HCT116 (cell line): ENCODE data around the gene CPOX. TPM values are rescaled to one million over a fixed set of nuclear protein-coding genes. Genes with fewer than 3 reads are reported as not detected.
"Not testable (repeated sequence)": the region's sequence is repeated elsewhere in the genome, so short reads cannot be mapped to it uniquely, and the experiment has no call there.

ENCODE experiments used
- ATAC-seq: fragments of 200-7000 bp; cut with Tn5 transposase; 2 replicates; pipeline ENCODE4 v1.9.1; 2020; ENCODE audit warnings: mild to moderate bottlenecking, moderate library complexity
- BruUV-seq: library from RNA; stranded (reverse); fragments of 400-500 nt; replicated peaks from 2 replicates; lab custom pipeline; 2021; lab: Mats Ljungman, UMichigan
- CTCF ChIA-PET: fragments of 300-600 bp; sonication (Branson Sonifier 250); formaldehyde crosslinking; loops from one replicate; lab custom pipeline; 2021; ENCODE audit warnings: antibody characterized with exemption; lab: Charles Lee
- POLR2A ChIA-PET: fragments of 300-600, 350-600 bp; sonication (Branson Sonifier 250); formaldehyde crosslinking; loops from one replicate; lab custom pipeline; 2021; ENCODE audit warnings: antibody characterized with exemption; lab: Charles Lee
- RAD21 ChIA-PET, 2 experiments: fragments of 300-600 bp; sonication (Branson Sonifier 250); formaldehyde crosslinking; loops; one replicate each; lab custom pipeline; 2023; ENCODE audit warnings: low total read pairs in 2 of 2; ENCODE audit not compliant: uncharacterized antibody in 2 of 2, unreplicated experiment in 2 of 2, low non-redundant PET in 1 of 2; lab: Charles Lee
- DNase-seq: peaks from one replicate; pipeline ENCODE4 v3.0.0-alpha.2; 2010; ENCODE audit warnings: low read depth, low spot score
- H2AFZ ChIP-seq: fragments of 200-600 bp; shearing (Covaris generic), sonication (generic); 2 replicates; pipeline ENCODE4 v1.6.1; 2017; ENCODE audit warnings: low read depth, mixed run types, mixed read lengths, antibody characterized with exemption, low read length; ENCODE audit not compliant: poor library complexity, severe bottlenecking
- H3K27ac ChIP-seq: 2 replicates; pipeline ENCODE4 v1.5.1; 2012; ENCODE audit warnings: low read depth, low read length
- H3K27me3 ChIP-seq: fragments of 200-600 bp; sonication (generic); 2 replicates; pipeline ENCODE4 v1.6.1; 2016; ENCODE audit warnings: mixed run types, low read length, mixed read lengths; ENCODE audit not compliant: insufficient read depth
- H3K36me3 ChIP-seq, 2 experiments: fragments of 200-500 bp in 1 of 2; fragments of 200-600 bp in 1 of 2; sonication (Bioruptor generic) in 1 of 2; sonication (generic) in 1 of 2; 2 replicates each; pipeline versions ENCODE4 v1.5.1 to v1.6.1; 2014 to 2016; ENCODE audit warnings: low read length in 2 of 2, inconsistent platforms in 1 of 2, mixed read lengths in 1 of 2, mixed run types in 1 of 2; ENCODE audit not compliant: insufficient read depth in 2 of 2, control insufficient read depth in 1 of 2
- H3K4me1 ChIP-seq, 2 experiments: fragments of 200-600 bp in 1 of 2; sonication (generic) in 1 of 2; 2 replicates each; pipeline versions ENCODE4 v1.5.1 to v1.6.1; 2012 to 2017; ENCODE audit warnings: low read length in 2 of 2, inconsistent platforms in 1 of 2, mild to moderate bottlenecking in 1 of 2, mixed read lengths in 1 of 2, mixed run types in 1 of 2, moderate library complexity in 1 of 2; ENCODE audit not compliant: insufficient read depth in 2 of 2, control insufficient read depth in 1 of 2
- H3K4me2 ChIP-seq: fragments of 200-600 bp; sonication (generic); 2 replicates; pipeline ENCODE4 v1.6.1; 2017; ENCODE audit warnings: mixed run types, low read length, mixed read lengths
- H3K4me3 ChIP-seq, 2 experiments: fragments of 200-600 bp in 1 of 2; sonication (generic) in 1 of 2; replicated peaks in 1 of 2; 2 replicates each; pipeline ENCODE4 v1.5.1; 2011 to 2016; ENCODE audit warnings: low read length in 2 of 2, control low read depth in 1 of 2, low read depth in 1 of 2, mild to moderate bottlenecking in 1 of 2, mixed read lengths in 1 of 2, mixed run types in 1 of 2
- H3K79me2 ChIP-seq: fragments of 200-600 bp; sonication (generic); 2 replicates; pipeline ENCODE4 v1.6.1; 2017; ENCODE audit warnings: mild to moderate bottlenecking, mixed run types, low read length, moderate library complexity, mixed read lengths; ENCODE audit not compliant: insufficient read depth
- H3K9ac ChIP-seq: fragments of 200-600 bp; sonication (generic); 2 replicates; pipeline ENCODE4 v1.6.1; 2016; ENCODE audit warnings: low read length, mixed read lengths
- H3K9me2 ChIP-seq: fragments of 200-600 bp; sonication (generic), shearing (Covaris generic); 2 replicates; pipeline ENCODE4 v1.6.1; 2017; ENCODE audit warnings: mixed run types, mild to moderate bottlenecking, moderate library complexity; ENCODE audit not compliant: insufficient read depth
- H3K9me3 ChIP-seq, 2 experiments: fragments of 200-500 bp in 1 of 2; fragments of 200-600 bp in 1 of 2; sonication (Bioruptor generic) in 1 of 2; sonication (generic) in 1 of 2; 2 replicates each; pipeline ENCODE4 v1.6.1; 2014 to 2017; ENCODE audit warnings: low read length in 2 of 2, mixed read lengths in 2 of 2, inconsistent platforms in 1 of 2, low read depth in 1 of 2, mild to moderate bottlenecking in 1 of 2, mixed run types in 1 of 2, moderate library complexity in 1 of 2; ENCODE audit not compliant: control insufficient read depth in 1 of 2, insufficient read depth in 1 of 2
- H4K20me1 ChIP-seq: fragments of 200-600 bp; sonication (generic), shearing (Covaris generic); 2 replicates; pipeline ENCODE4 v1.6.1; 2017; ENCODE audit warnings: mixed run types, mild to moderate bottlenecking, moderate library complexity; ENCODE audit not compliant: insufficient read depth
- CEBPB ChIP-seq: IDR thresholded peaks from 2 replicates; pipeline ENCODE4 v1.6.1; 2012; ENCODE audit warnings: low read depth
- EGR1 ChIP-seq: IDR thresholded peaks from 2 replicates; pipeline ENCODE4 v1.6.1; 2012; ENCODE audit warnings: low read depth
- EZH2phosphoT487 ChIP-seq: fragments of 200-600 bp; IDR thresholded peaks from 2 replicates; pipeline ENCODE4 v1.6.1; 2018; ENCODE audit warnings: antibody characterized with exemption, borderline replicate concordance
- YY1 ChIP-seq: IDR thresholded peaks from 2 replicates; pipeline ENCODE4 v1.6.1; 2011; ENCODE audit warnings: low read length, low read depth, moderate library complexity, mild to moderate bottlenecking; ENCODE audit not compliant: insufficient replicate concordance; ENCODE audit errors: extremely low read depth
- ZNF274 ChIP-seq: fragments of 200-500 bp; sonication (Bioruptor generic); IDR thresholded peaks from 2 replicates; pipeline ENCODE4 v1.6.1; 2014; ENCODE audit warnings: mild to moderate bottlenecking, low read depth, low read length, inconsistent platforms
- intact Hi-C: fragments of 100-400 bp; cut with micrococcal nuclease; formaldehyde crosslinking; loops from 2 replicates; pipeline ENCODE4 v1.10.0; 2022
- total RNA-seq: library from RNA; stranded (reverse); gene quantifications from one replicate; pipeline ENCODE4 v1.2.1, GENCODE V29; 2021; ENCODE audit not compliant: unreplicated experiment

CPOX gene
- total RNA-seq, 1 experiment from 2014 or later, result 353 TPM

DNA sequence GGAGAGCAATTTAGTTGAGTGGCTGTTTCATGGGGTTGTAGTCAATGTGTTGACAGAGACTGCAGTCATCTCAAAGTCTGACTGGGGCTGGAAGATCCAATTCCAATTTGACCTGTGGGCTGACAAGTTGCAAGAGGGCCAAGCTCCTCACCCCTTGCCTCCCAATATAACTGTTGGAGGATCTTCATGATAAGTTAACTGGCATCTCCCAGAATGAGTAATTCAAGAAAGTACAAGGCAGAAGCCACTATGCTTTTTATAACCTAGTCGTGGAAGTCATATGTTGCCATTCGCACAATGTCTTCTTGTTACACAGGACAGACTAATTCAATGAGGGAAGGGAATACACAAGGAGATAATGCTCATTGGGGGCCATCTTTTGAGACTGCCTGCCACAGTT lies 32.5 kb downstream of the CPOX start:
- no peak for ATAC-seq
- no peaks in the 10 kb centered on the region for H3K9me2 ChIP-seq
- RAD21 ChIA-PET, result no interaction called here
- POLR2A ChIA-PET, result interaction anchor here (1.5 kb wide), 1 partner anchor 23 kb away, joined by 4 read pairs; no protein-coding TSS in a partner anchor
- peak overlapping the region; percentile 35; the same call in 1 of the 2 replicates for H3K4me2 ChIP-seq
- H3K36me3 ChIP-seq, result no peaks in the 10 kb centered on the region
- intact Hi-C loops, result no loop called here
- peak overlapping the region; percentile 83 for H3K27ac ChIP-seq
- no peak overlapping the region for H2AFZ ChIP-seq
- no peak for DNase-seq
- H3K4me1 ChIP-seq, result peaks cover 80 to 85% of the 10 kb centered on the region in 2 experiments
- H3K4me3 ChIP-seq, result no peak overlapping the region
- H3K27me3 ChIP-seq, result no peaks in the 10 kb centered on the region
- no peaks in the 10 kb centered on the region for H4K20me1 ChIP-seq
- no peaks in the 10 kb centered on the region for H3K9me3 ChIP-seq
- TF ChIP-seq ZNF274 (no peak), EGR1 (no peak), YY1 (no peak), EZH2phosphoT487 (no peak), CEBPB (no peak)
- BruUV-seq, result no TSS peak
- CTCF ChIA-PET, result interaction anchor here (2.0 kb wide), 1 partner anchor 13 kb away, joined by 4 read pairs; no protein-coding TSS in a partner anchor
- no peaks in the 10 kb centered on the region; the same call in none of the 2 replicates for H3K79me2 ChIP-seq
- H3K9ac ChIP-seq, result peak overlapping the region; percentile 43

DNA sequence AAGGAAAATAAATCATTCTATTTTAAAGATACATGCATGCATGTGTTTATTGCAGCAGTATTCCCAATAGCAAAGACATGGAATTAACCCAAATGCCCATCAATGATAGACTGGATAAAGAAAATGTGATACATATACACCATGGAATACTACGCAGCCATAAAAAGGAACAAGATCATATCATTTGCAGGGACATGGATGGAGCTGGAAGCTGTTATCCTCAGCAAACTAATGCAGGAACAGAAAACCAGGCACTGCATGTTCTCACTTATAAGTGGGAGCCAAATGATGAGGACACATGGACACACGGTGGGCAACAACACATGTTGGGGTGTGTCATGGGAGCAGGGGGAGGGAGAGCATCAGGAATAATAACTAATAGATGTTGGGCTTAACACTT lies 33.6 kb downstream of the CPOX start:
- H3K9me2 ChIP-seq, ATAC-seq, H3K79me2 ChIP-seq, DNase-seq, H3K9ac ChIP-seq, H3K36me3 ChIP-seq, POLR2A ChIA-PET, H3K27me3 ChIP-seq, H3K4me3 ChIP-seq, RAD21 ChIA-PET, H2AFZ ChIP-seq, BruUV-seq, H4K20me1 ChIP-seq, H3K4me2 ChIP-seq, H3K9me3 ChIP-seq, intact Hi-C loops: not testable (repeated sequence)
- peaks cover 74 to 84% of the 10 kb centered on the region in 2 experiments for H3K4me1 ChIP-seq
- CTCF ChIA-PET, result interaction anchor here (2.0 kb wide), 1 partner anchor 14 kb away, joined by 4 read pairs; no protein-coding TSS in a partner anchor
- peak overlapping the region; percentile 98 for H3K27ac ChIP-seq
